HepG2 (cell line): ENCODE data around the gene ZDHHC8. TPM values are rescaled to one million over a fixed set of nuclear protein-coding genes. Genes with fewer than 3 reads are reported as not detected.

ENCODE experiments used
- ARID4A ChIP-seq: sonication (generic); formaldehyde crosslinking; IDR thresholded peaks from 2 replicates; pipeline ENCODE4 v1.5.0; 2020; ENCODE audit warnings: mild to moderate bottlenecking, missing genetic modification reagents, borderline replicate concordance
- HES4 ChIP-seq: sonication (generic); formaldehyde crosslinking; IDR thresholded peaks from 2 replicates; pipeline ENCODE4 v1.9.0; 2021; ENCODE audit warnings: mild to moderate bottlenecking, missing genetic modification reagents, borderline replicate concordance
- HOXA3 ChIP-seq: sonication (generic); formaldehyde crosslinking; IDR thresholded peaks from 2 replicates; pipeline ENCODE4 v1.5.0; 2020; ENCODE audit warnings: missing genetic modification reagents
- KDM5B ChIP-seq: sonication (generic); formaldehyde crosslinking; IDR thresholded peaks from 2 replicates; pipeline ENCODE4 v1.4.0; 2020; ENCODE audit warnings: missing genetic modification reagents, mild to moderate bottlenecking, borderline replicate concordance
- MTA3 ChIP-seq: sonication (generic); formaldehyde crosslinking; IDR thresholded peaks from 2 replicates; pipeline ENCODE4 v1.4.0; 2020; ENCODE audit warnings: missing genetic modification reagents
- NAIF1 ChIP-seq: sonication (generic); formaldehyde crosslinking; IDR thresholded peaks from 2 replicates; pipeline ENCODE4 v1.5.0; 2020; ENCODE audit warnings: mild to moderate bottlenecking, missing genetic modification reagents, borderline replicate concordance
- NR1H2 ChIP-seq: sonication (generic); formaldehyde crosslinking; IDR thresholded peaks from 2 replicates; pipeline ENCODE4 v1.8.1; 2022; ENCODE audit warnings: low read depth, missing genetic modification reagents, borderline replicate concordance
- POGZ ChIP-seq: sonication (generic); formaldehyde crosslinking; IDR thresholded peaks from 2 replicates; pipeline ENCODE4 v1.4.0; 2020; ENCODE audit warnings: mild to moderate bottlenecking, missing genetic modification reagents
- TBP ChIP-seq: sonication (generic); formaldehyde crosslinking; IDR thresholded peaks from 2 replicates; pipeline ENCODE4 v1.5.0; 2020; ENCODE audit warnings: missing genetic modification reagents
- TEAD3 ChIP-seq: optimal IDR thresholded peaks from 2 replicates; pipeline ENCODE3; 2016; ENCODE audit warnings: borderline replicate concordance
- TOPORS ChIP-seq: sonication (generic); formaldehyde crosslinking; IDR thresholded peaks from 2 replicates; pipeline ENCODE4 v1.8.0; 2023; ENCODE audit warnings: mild to moderate bottlenecking, missing genetic modification reagents
- ZBTB20 ChIP-seq: sonication (generic); formaldehyde crosslinking; IDR thresholded peaks from 2 replicates; pipeline ENCODE4 v1.8.1; 2023; ENCODE audit warnings: missing genetic modification reagents, low read depth, mild to moderate bottlenecking, borderline replicate concordance
- ZNF451 ChIP-seq: sonication (generic); formaldehyde crosslinking; IDR thresholded peaks from 2 replicates; pipeline ENCODE4 v1.5.0; 2020; ENCODE audit warnings: mild to moderate bottlenecking, missing genetic modification reagents
- ZNF547 ChIP-seq: sonication (generic); formaldehyde crosslinking; IDR thresholded peaks from 2 replicates; pipeline ENCODE4 v1.5.1; 2020; ENCODE audit warnings: mild to moderate bottlenecking, missing genetic modification reagents
- ZNF660 ChIP-seq: sonication (generic); formaldehyde crosslinking; IDR thresholded peaks from 2 replicates; pipeline ENCODE4 v1.5.1; 2020; ENCODE audit warnings: mild to moderate bottlenecking, low read depth, missing genetic modification reagents, borderline replicate concordance
- ZNF83 ChIP-seq: sonication (generic); formaldehyde crosslinking; IDR thresholded peaks from 2 replicates; pipeline ENCODE4 v1.4.0; 2020; ENCODE audit warnings: missing genetic modification reagents, mild to moderate bottlenecking, borderline replicate concordance
- ZNF883 ChIP-seq: sonication (generic); formaldehyde crosslinking; IDR thresholded peaks from 2 replicates; pipeline ENCODE4 v1.5.1; 2020; ENCODE audit warnings: mild to moderate bottlenecking, missing genetic modification reagents; ENCODE audit errors: not compliant biosample characterization
- polyA plus RNA-seq, 8 experiments: library from polyadenylated mRNA; depleted of rRNA in 3 of 8; stranded (reverse) in 7 of 8; unstranded in 1 of 8; fragments of >200 nt; fragmentation: Illumina TruSeq in 4 of 8; extraction: Trizol in 4 of 8; gene quantifications; 2 replicates each; pipeline versions ENCODE4 v1.2.1 to v1.2.3, GENCODE V29; 2011 to 2016; ENCODE audit warnings: low read depth in 4 of 8, missing spikeins in 1 of 8, mixed read lengths in 1 of 8; ENCODE audit not compliant: insufficient read depth in 1 of 8
- total RNA-seq, 5 experiments: library from RNA; depleted of rRNA; stranded (reverse); fragments of >200 nt; fragmentation: Illumina TruSeq; extraction: Trizol; gene quantifications; 2 replicates each; pipeline ENCODE4 v1.2.3, GENCODE V29; 2016; ENCODE audit warnings: low read depth in 1 of 5
- TF ChIP-seq, protein P1 (sequence below): sonication (generic); formaldehyde crosslinking; IDR thresholded peaks from 2 replicates; pipeline ENCODE4 v1.4.0; 2020; ENCODE audit warnings: missing genetic modification reagents
- TF ChIP-seq, protein P2 (sequence below): fragments of 450-650 bp; IDR thresholded peaks from 2 replicates; pipeline ENCODE4 v1.6.1; 2016

ZDHHC8 gene
- total and polyA plus RNA-seq, 2 of the 13 experiments (the other 11 are each of a cell fraction or from before 2014, with no cell fraction given) = 7.5 to 21.3 TPM

GRCh38 chr22:20084547-20085413 is 46.8 kb upstream of the ZDHHC8 start (continued):
- TF ChIP-seq, protein P1, sequence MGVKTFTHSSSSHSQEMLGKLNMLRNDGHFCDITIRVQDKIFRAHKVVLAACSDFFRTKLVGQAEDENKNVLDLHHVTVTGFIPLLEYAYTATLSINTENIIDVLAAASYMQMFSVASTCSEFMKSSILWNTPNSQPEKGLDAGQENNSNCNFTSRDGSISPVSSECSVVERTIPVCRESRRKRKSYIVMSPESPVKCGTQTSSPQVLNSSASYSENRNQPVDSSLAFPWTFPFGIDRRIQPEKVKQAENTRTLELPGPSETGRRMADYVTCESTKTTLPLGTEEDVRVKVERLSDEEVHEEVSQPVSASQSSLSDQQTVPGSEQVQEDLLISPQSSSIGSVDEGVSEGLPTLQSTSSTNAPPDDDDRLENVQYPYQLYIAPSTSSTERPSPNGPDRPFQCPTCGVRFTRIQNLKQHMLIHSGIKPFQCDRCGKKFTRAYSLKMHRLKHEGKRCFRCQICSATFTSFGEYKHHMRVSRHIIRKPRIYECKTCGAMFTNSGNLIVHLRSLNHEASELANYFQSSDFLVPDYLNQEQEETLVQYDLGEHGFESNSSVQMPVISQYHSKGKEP (CRISPR knock-in tag) = no peak
- no peak for TF ChIP-seq NAIF1 (CRISPR knock-in tag)
- TF ChIP-seq ZNF547 (CRISPR knock-in tag) = no peak
- 0 out of 2 replicates have a peak, but pooled peaks have one; percentile 37 for TF ChIP-seq POGZ (CRISPR knock-in tag)
- TF ChIP-seq ZBTB20 (CRISPR knock-in tag) = no peak
- TF ChIP-seq TBP (CRISPR knock-in tag) = no peak
- no peak for TF ChIP-seq NR1H2 (CRISPR knock-in tag)
- TF ChIP-seq ZNF83 (CRISPR knock-in tag) = no peak
- peak; percentile 68; the same call in 1 of the 2 replicates for TF ChIP-seq KDM5B
- TF ChIP-seq ZNF660 (CRISPR knock-in tag) = no peak
- TF ChIP-seq TOPORS (CRISPR knock-in tag) = no peak
- TF ChIP-seq ARID4A = peak; percentile 73; the same call in 1 of the 2 replicates
- TF ChIP-seq TEAD3 (CRISPR knock-in tag) = no peak
- TF ChIP-seq ZNF883 = no peak
- TF ChIP-seq HOXA3 (CRISPR knock-in tag) = peak; percentile 25; the same call in 1 of the 2 replicates
- no peak for TF ChIP-seq MTA3 (CRISPR knock-in tag)
- TF ChIP-seq HES4 (CRISPR knock-in tag) = no peak
- 0 out of 2 replicates have a peak, but pooled peaks have one; percentile 56 for TF ChIP-seq ZNF451 (CRISPR knock-in tag)
- TF ChIP-seq, protein P2, sequence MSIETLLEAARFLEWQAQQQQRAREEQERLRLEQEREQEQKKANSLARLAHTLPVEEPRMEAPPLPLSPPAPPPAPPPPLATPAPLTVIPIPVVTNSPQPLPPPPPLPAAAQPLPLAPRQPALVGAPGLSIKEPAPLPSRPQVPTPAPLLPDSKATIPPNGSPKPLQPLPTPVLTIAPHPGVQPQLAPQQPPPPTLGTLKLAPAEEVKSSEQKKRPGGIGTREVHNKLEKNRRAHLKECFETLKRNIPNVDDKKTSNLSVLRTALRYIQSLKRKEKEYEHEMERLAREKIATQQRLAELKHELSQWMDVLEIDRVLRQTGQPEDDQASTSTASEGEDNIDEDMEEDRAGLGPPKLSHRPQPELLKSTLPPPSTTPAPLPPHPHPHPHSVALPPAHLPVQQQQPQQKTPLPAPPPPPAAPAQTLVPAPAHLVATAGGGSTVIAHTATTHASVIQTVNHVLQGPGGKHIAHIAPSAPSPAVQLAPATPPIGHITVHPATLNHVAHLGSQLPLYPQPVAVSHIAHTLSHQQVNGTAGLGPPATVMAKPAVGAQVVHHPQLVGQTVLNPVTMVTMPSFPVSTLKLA = no peak; the same call in 1 of the 2 replicates
